DOHH2 (cell line): ENCODE results near the gene FAM135A.

ENCODE experiments used
- H3F3A ChIP-seq: fragments of 200-600 bp; sonication (generic), shearing (Covaris generic); 2 replicates; pipeline ENCODE4 v1.6.0; 2016; ENCODE audit warnings: antibody characterized with exemption, mild to moderate bottlenecking; ENCODE audit not compliant: control insufficient read depth, insufficient read depth
- H3K27ac ChIP-seq: fragments of 200-600 bp; sonication (generic); 2 replicates; pipeline ENCODE4 v1.5.1; 2014; ENCODE audit warnings: low read depth, mild to moderate bottlenecking, low read length, moderate library complexity
- H3K27me3 ChIP-seq: fragments of 200-600 bp; sonication (generic); 2 replicates; pipeline ENCODE4 v1.6.1; 2014; ENCODE audit warnings: mild to moderate bottlenecking, low read length, mixed read lengths; ENCODE audit not compliant: control insufficient read depth
- H3K36me3 ChIP-seq: fragments of 200-600 bp; sonication (generic); 2 replicates; pipeline ENCODE4 v1.6.1; 2014; ENCODE audit warnings: mild to moderate bottlenecking, low read length, moderate library complexity, mixed read lengths; ENCODE audit not compliant: control insufficient read depth
- H3K4me1 ChIP-seq: fragments of 200-600 bp; sonication (generic); 2 replicates; pipeline ENCODE4 v1.6.1; 2014; ENCODE audit warnings: mild to moderate bottlenecking, low read length, mixed read lengths; ENCODE audit not compliant: control insufficient read depth
- H3K4me2 ChIP-seq: fragments of 200-600 bp; sonication (generic); 2 replicates; pipeline ENCODE4 v1.6.0; 2014; ENCODE audit warnings: mild to moderate bottlenecking, low read length, moderate library complexity
- H3K4me3 ChIP-seq: fragments of 200-600 bp; sonication (generic); 2 replicates; pipeline ENCODE4 v1.5.1; 2014; ENCODE audit warnings: mild to moderate bottlenecking, low read length, mixed read lengths
- H3K79me2 ChIP-seq: fragments of 200-600 bp; sonication (generic); 2 replicates; pipeline ENCODE4 v1.6.1; 2014; ENCODE audit warnings: mild to moderate bottlenecking, low read length, mixed read lengths; ENCODE audit not compliant: control insufficient read depth
- H3K9me2 ChIP-seq: fragments of 200-600 bp; sonication (generic); replicated peaks from 2 replicates; pipeline ENCODE4 v1.6.1; 2014; ENCODE audit warnings: mild to moderate bottlenecking, low read length, mixed read lengths; ENCODE audit not compliant: control insufficient read depth
- H3K9me3 ChIP-seq: fragments of 200-600 bp; sonication (generic); 2 replicates; pipeline ENCODE4 v1.6.1; 2014; ENCODE audit warnings: antibody characterized with exemption, low read length, mixed read lengths; ENCODE audit not compliant: control insufficient read depth, insufficient read depth
- H4K20me1 ChIP-seq: fragments of 200-600 bp; sonication (generic); 2 replicates; pipeline ENCODE4 v1.6.0; 2014; ENCODE audit warnings: low read depth, mild to moderate bottlenecking, antibody characterized with exemption, low read length, moderate library complexity; ENCODE audit not compliant: control insufficient read depth, insufficient read depth
- CTCF ChIP-seq: fragments of 200-600 bp; sonication (generic); IDR thresholded peaks from one replicate; pipeline ENCODE4 v1.5.1; 2014; ENCODE audit warnings: antibody characterized with exemption, mild to moderate bottlenecking, low read depth, low read length; ENCODE audit not compliant: poor library complexity, severe bottlenecking
- EZH2phosphoT487 ChIP-seq: fragments of 200-600 bp; sonication (generic); IDR thresholded peaks from 2 replicates; pipeline ENCODE4 v1.6.1; 2017; ENCODE audit warnings: borderline replicate concordance, mild to moderate bottlenecking, antibody characterized with exemption, low read length, moderate library complexity, mixed read lengths

The FAM135A gene

GRCh38 chr6:70412252-70413113, 825 bp upstream of the FAM135A start:
- Histone ChIP-seq H3K4me1 (peaks cover 26% of the 10 kb centered on the region), H3K36me3 (peaks cover 16% of the 10 kb centered on the region), H3K9me2 (no peaks in the 10 kb centered on the region), H3K27me3 (no peaks in the 10 kb centered on the region), H3K27ac (no peak overlapping the region), H3F3A (no peaks in the 10 kb centered on the region; the same call in 1 of the 2 replicates), H3K9me3 (no peaks in the 10 kb centered on the region), H3K79me2 (peaks cover 39% of the 10 kb centered on the region), H4K20me1 (no peaks in the 10 kb centered on the region; the same call in 1 of the 2 replicates), H3K4me2 (peak overlapping the region; percentile 66), H3K4me3 (peak overlapping the region; percentile 88)
- TF ChIP-seq CTCF, result no peak
- TF ChIP-seq EZH2phosphoT487, result no peak

GRCh38 chr6:70413992-70414494, 735 bp downstream of the FAM135A start:
- H3K4me1 ChIP-seq, result peaks cover 25% of the 10 kb centered on the region

GRCh38 chr6:70414813-70415212, 1.5 kb downstream of the FAM135A start:
- no peak for TF ChIP-seq EZH2phosphoT487
- no peak for TF ChIP-seq CTCF
- Histone ChIP-seq H3F3A (no peaks in the 10 kb centered on the region; the same call in 1 of the 2 replicates), H3K4me1 (peaks cover 23% of the 10 kb centered on the region), H3K9me2 (no peaks in the 10 kb centered on the region), H3K27ac (no peak overlapping the region; the same call in 1 of the 2 replicates), H3K9me3 (no peaks in the 10 kb centered on the region), H3K4me2 (peak overlapping the region; percentile 80), H3K4me3 (peak overlapping the region; percentile 88), H3K27me3 (no peaks in the 10 kb centered on the region), H3K79me2 (peaks cover 61% of the 10 kb centered on the region), H4K20me1 (no peaks in the 10 kb centered on the region; the same call in 1 of the 2 replicates), H3K36me3 (peaks cover 35% of the 10 kb centered on the region)

More at GRCh38 chr6:70413992-70414494, 735 bp downstream of the FAM135A start:
- no peaks in the 10 kb centered on the region for H3K9me2 ChIP-seq
- H3K79me2 ChIP-seq, result peaks cover 53% of the 10 kb centered on the region
- H3F3A ChIP-seq, result no peaks in the 10 kb centered on the region; the same call in 1 of the 2 replicates
- H4K20me1 ChIP-seq, result no peaks in the 10 kb centered on the region; the same call in 1 of the 2 replicates
- peak overlapping the region; percentile 80 for H3K4me2 ChIP-seq
- H3K27me3 ChIP-seq, result no peaks in the 10 kb centered on the region
- H3K36me3 ChIP-seq, result peaks cover 29% of the 10 kb centered on the region
- TF ChIP-seq EZH2phosphoT487 (no peak), CTCF (no peak)
- peak overlapping the region; percentile 24 for H3K27ac ChIP-seq
- H3K9me3 ChIP-seq, result no peaks in the 10 kb centered on the region
- peak overlapping the region; percentile 88 for H3K4me3 ChIP-seq
